Smooth muscle cell of the brain vasculature (primary cell): ENCODE measurements around the gene EN1.

Source experiments
- DNase-seq: peaks from one replicate; pipeline ENCODE4 v3.0.0-alpha.2; 2012; ENCODE audit warnings: low read depth, low spot score

The EN1 gene

GRCh38 chr2:118856330-118856977, 9.0 kb upstream of the EN1 start:
- DNase-seq: no peak

- peak; percentile 33 for DNase-seq
These were observed 8.2 kb upstream of the EN1 start for GRCh38 chr2:118855451-118856279.

- DNase-seq: no peak
These were observed 7.3 kb upstream of the EN1 start for GRCh38 chr2:118854507-118855345.

- DNase-seq: no peak
These were observed 6.3 kb upstream of the EN1 start for GRCh38 chr2:118853651-118854291.

GRCh38 chr2:118853129-118853640, 5.7 kb upstream of the EN1 start:
- DNase-seq: no peak

GRCh38 chr2:118852605-118853128, 5.2 kb upstream of the EN1 start:
- DNase-seq: no peak

GRCh38 chr2:118851650-118852049, 4.2 kb upstream of the EN1 start:
- DNase-seq: no peak

- no peak for DNase-seq
These were observed 3.5 kb upstream of the EN1 start for GRCh38 chr2:118850901-118851415.

GRCh38 chr2:118850168-118850900, 2.9 kb upstream of the EN1 start:
- no peak for DNase-seq

- DNase-seq: no peak
These were observed 2.0 kb upstream of the EN1 start for GRCh38 chr2:118849226-118850167.

GRCh38 chr2:118848381-118849225, 1.2 kb upstream of the EN1 start:
- DNase-seq: no peak

GRCh38 chr2:118847762-118848172, 319 bp upstream of the EN1 start:
- DNase-seq: no peak

GRCh38 chr2:118846442-118846952, 951 bp downstream of the EN1 start:
- DNase-seq: no peak

- DNase-seq: no peak
These were observed 1.7 kb downstream of the EN1 start for GRCh38 chr2:118845522-118846441.

GRCh38 chr2:118845005-118845521, 2.4 kb downstream of the EN1 start:
- no peak for DNase-seq

- DNase-seq: no peak
These were observed 3.0 kb downstream of the EN1 start for GRCh38 chr2:118844261-118845004.
